GM12878 (cell line): Measurements from ENCODE around the gene MMP15. TPM values are rescaled to one million over a fixed set of nuclear protein-coding genes. Genes with fewer than 3 reads are reported as not detected.

ENCODE experiments used
- ATAC-seq: fragments of 200-7000 bp; cut with Tn5 transposase; 3 replicates; pipeline ENCODE4 v1.9.1; 2020; ENCODE audit warnings: mild to moderate bottlenecking, moderate library complexity
- BruUV-seq: library from RNA; stranded (reverse); fragments of 400-500 nt; replicated peaks from 2 replicates; lab custom pipeline; 2021; lab: Mats Ljungman, UMichigan
- CTCF ChIA-PET: fragments of 300-600 bp; sonication (Branson Sonifier 250); formaldehyde crosslinking; extraction: SDS; loops from one replicate; lab custom pipeline; 2021; ENCODE audit warnings: inconsistent platforms; lab: Yijun Ruan, JAX
- POLR2A ChIA-PET: fragments of 350-600 bp; formaldehyde crosslinking; extraction: SDS; loops from one replicate; lab custom pipeline; 2021; ENCODE audit warnings: inconsistent platforms; lab: Charles Lee
- RAD21 ChIA-PET: fragments of 300-600 bp; sonication (Branson Sonifier 250); formaldehyde crosslinking; loops from one replicate; lab custom pipeline; 2023; ENCODE audit warnings: antibody characterized with exemption; ENCODE audit not compliant: unreplicated experiment; lab: Charles Lee
- SMC1A ChIA-PET: fragments of 300-600 bp; sonication (Branson Sonifier 250); formaldehyde crosslinking; loops from one replicate; lab custom pipeline; 2023; ENCODE audit not compliant: unreplicated experiment, uncharacterized antibody; lab: Charles Lee
- DNase-seq: peaks from one replicate; pipeline ENCODE4 v3.0.0-alpha.2; 2011; ENCODE audit warnings: low read depth, low spot score
- FAIRE-seq: peaks from 3 replicates; lab custom pipeline; 2011; peaks lifted over from hg19 to GRCh38; lab: Jason Lieb, UNC
- H2AFZ ChIP-seq: 2 replicates; pipeline ENCODE4 v1.6.0; 2011; ENCODE audit warnings: low read depth, low read length, control low read depth; ENCODE audit not compliant: control insufficient read depth
- H3K27ac ChIP-seq: 2 replicates; pipeline ENCODE4 v1.5.1; 2011; ENCODE audit warnings: control low read depth; ENCODE audit not compliant: control insufficient read depth, insufficient read depth
- H3K27me3 ChIP-seq, 2 experiments: replicated peaks in 1 of 2; 2 replicates each; pipeline versions ENCODE4 v1.6.0 to v1.6.1; 2011; ENCODE audit warnings: low read length in 1 of 2; ENCODE audit not compliant: control insufficient read depth in 2 of 2, insufficient read depth in 2 of 2
- H3K36me3 ChIP-seq, 2 experiments: 2 replicates each; pipeline ENCODE4 v1.5.1; 2011; ENCODE audit warnings: low read length in 1 of 2; ENCODE audit not compliant: control insufficient read depth in 2 of 2, insufficient read depth in 2 of 2
- H3K4me1 ChIP-seq: 2 replicates; pipeline ENCODE4 v1.6.1; 2011; ENCODE audit warnings: mild to moderate bottlenecking, low read length, moderate library complexity, mixed read lengths; ENCODE audit not compliant: control insufficient read depth, insufficient read depth
- H3K4me2 ChIP-seq: 2 replicates; pipeline ENCODE4 v1.6.0; 2011; ENCODE audit warnings: control low read depth; ENCODE audit not compliant: control insufficient read depth, insufficient read depth
- H3K4me3 ChIP-seq: fragments of 200-600 bp; sonication (generic); 2 replicates; pipeline ENCODE4 v1.5.1; 2016
- H3K79me2 ChIP-seq: 2 replicates; pipeline ENCODE4 v1.6.0; 2011; ENCODE audit warnings: low read length; ENCODE audit not compliant: control insufficient read depth, insufficient read depth
- H3K9ac ChIP-seq: 2 replicates; pipeline ENCODE4 v1.8.0; 2011; ENCODE audit warnings: low read length, control low read depth, mixed read lengths; ENCODE audit not compliant: control insufficient read depth, insufficient read depth
- H3K9me3 ChIP-seq: replicated peaks from 3 replicates; pipeline ENCODE4 v1.5.1; 2011; ENCODE audit warnings: mild to moderate bottlenecking, low read length; ENCODE audit not compliant: control insufficient read depth, insufficient read depth
- H4K20me1 ChIP-seq: 2 replicates; pipeline ENCODE4 v1.6.0; 2011; ENCODE audit not compliant: control insufficient read depth, insufficient read depth
- GABPA ChIP-seq: IDR thresholded peaks from 2 replicates; pipeline ENCODE4 v1.6.1; 2014; ENCODE audit warnings: antibody characterized with exemption, low read depth, mild to moderate bottlenecking, inconsistent platforms
- KAT2A ChIP-seq: conservative IDR thresholded peaks from 2 replicates; pipeline ENCODE4 v1.6.1; 2011; ENCODE audit warnings: low read depth, low read length; ENCODE audit not compliant: control insufficient read depth
- MXI1 ChIP-seq: fragments of 150-350 bp; IDR thresholded peaks from 2 replicates; pipeline ENCODE4 v1.6.1; 2011; ENCODE audit warnings: low read depth, mild to moderate bottlenecking, inconsistent platforms, low read length, improper control_type of control experiment
- WGBS: methylation state at CpG from one replicate; pipeline ENCODE4 v1.1.6; 2016; ENCODE audit warnings: low lambda C conversion rate; ENCODE audit not compliant: insufficient replicate concordance, insufficient coverage; ENCODE audit errors: missing lambda C conversion rate; 5-methylcytosine and 5-hydroxymethylcytosine counted together
- in situ Hi-C: fragments of 300-500 bp; cut with MboI; formaldehyde crosslinking; loops from 9 replicates; pipeline ENCODE4 v1.14.3; 2018; ENCODE audit warnings: mixed read lengths
- intact Hi-C: fragments of 100-400 bp; cut with micrococcal nuclease; formaldehyde crosslinking; loops from one replicate; pipeline ENCODE4 v1.14.2; 2022; ENCODE audit not compliant: unreplicated experiment
- polyA plus RNA-seq, 11 experiments: library from polyadenylated mRNA; depleted of rRNA in 4 of 11; unstranded in 6 of 11; stranded (reverse) in 5 of 11; fragments of >200 nt; fragmentation: Nextera tagmentation in 4 of 11; fragmentation: Illumina TruSeq in 1 of 11; extraction: Ambion mirVana in 4 of 11; extraction: Trizol in 1 of 11; gene quantifications; 1 replicate in 1 of 11; 2 replicates in 10 of 11; pipeline versions ENCODE4 v1.2.1 to v1.2.3, GENCODE V29; 2011 to 2016; ENCODE audit warnings: inconsistent platforms in 2 of 11, missing spikeins in 2 of 11, low read depth in 1 of 11
- total RNA-seq, 4 experiments: library from RNA; depleted of rRNA in 3 of 4; stranded (reverse); fragments of >200 nt in 3 of 4; fragmentation: Illumina TruSeq in 1 of 4; extraction: Trizol in 1 of 4; gene quantifications; 2 replicates each; pipeline versions ENCODE4 v1.2.1 to v1.2.3, GENCODE V29; 2013 to 2021
- TF ChIP-seq, protein P1 (sequence below): fragments of 450-650 bp; IDR thresholded peaks from 2 replicates; pipeline ENCODE4 v1.6.1; 2017; ENCODE audit warnings: low read depth, mild to moderate bottlenecking, moderate library complexity
- TF ChIP-seq, protein P2 (sequence below): fragments of 450-650 bp; IDR thresholded peaks from 2 replicates; pipeline ENCODE4 v1.6.1; 2017; ENCODE audit warnings: mild to moderate bottlenecking, moderate library complexity

Gene MMP15
- total and polyA plus RNA-seq, 10 of the 15 experiments (the other 5 are each of a cell fraction or from before 2014, with no cell fraction given), result 0.08 to 0.56 (median 0.10) TPM; not detected in 7

DNA sequence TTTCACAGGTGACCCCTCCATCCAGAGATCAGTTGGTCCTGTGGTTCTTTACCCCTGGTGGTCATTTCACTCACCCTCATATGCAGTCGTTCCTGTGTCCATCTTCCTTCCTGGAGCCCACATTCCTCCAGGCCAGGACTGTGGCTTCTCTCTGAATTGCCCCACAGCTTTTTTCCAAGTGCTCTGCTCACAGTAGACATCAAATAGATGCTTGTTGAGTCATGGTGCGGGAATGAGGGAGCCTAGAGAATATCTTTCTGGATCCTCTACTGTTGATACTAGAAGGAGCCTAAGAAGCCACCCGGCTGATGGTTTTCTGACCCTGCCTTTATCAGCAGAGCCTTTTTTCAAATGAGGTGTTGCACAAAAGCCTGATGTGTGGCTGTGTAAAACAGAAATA is 13.9 kb upstream of the MMP15 start:
- ChIA-PET POLR2A (no interaction called here), SMC1A (no interaction called here), CTCF (no interaction called here), RAD21 (no interaction called here)
- intact Hi-C loops (no loop called here), in situ Hi-C loops (no loop called here)
- no peaks in the 10 kb centered on the region for H4K20me1 ChIP-seq
- H2AFZ ChIP-seq, result no peak overlapping the region
- no peaks in the 10 kb centered on the region; the same call in 2 of the 3 replicates for H3K9me3 ChIP-seq
- no peaks in the 10 kb centered on the region for H3K79me2 ChIP-seq
- ATAC-seq (no peak), DNase-seq (no peak), FAIRE-seq (no peak)
- no peak overlapping the region for H3K9ac ChIP-seq
- no peaks in the 10 kb centered on the region for H3K4me1 ChIP-seq
- BruUV-seq, result no TSS peak
- 85% methylated on average over 3 of the region's 3 CpGs for WGBS
- H3K4me2 ChIP-seq, result no peak overlapping the region
- no peaks in the 10 kb centered on the region for H3K27me3 ChIP-seq
- H3K27ac ChIP-seq, result no peak overlapping the region
- H3K36me3 ChIP-seq, result peaks cover 11 to 12% of the 10 kb centered on the region in 2 experiments; a peak in 3 of 4 replicates
- TF ChIP-seq GABPA (no peak), MXI1 (no peak), KAT2A (no peak)
- TF ChIP-seq, protein P1, sequence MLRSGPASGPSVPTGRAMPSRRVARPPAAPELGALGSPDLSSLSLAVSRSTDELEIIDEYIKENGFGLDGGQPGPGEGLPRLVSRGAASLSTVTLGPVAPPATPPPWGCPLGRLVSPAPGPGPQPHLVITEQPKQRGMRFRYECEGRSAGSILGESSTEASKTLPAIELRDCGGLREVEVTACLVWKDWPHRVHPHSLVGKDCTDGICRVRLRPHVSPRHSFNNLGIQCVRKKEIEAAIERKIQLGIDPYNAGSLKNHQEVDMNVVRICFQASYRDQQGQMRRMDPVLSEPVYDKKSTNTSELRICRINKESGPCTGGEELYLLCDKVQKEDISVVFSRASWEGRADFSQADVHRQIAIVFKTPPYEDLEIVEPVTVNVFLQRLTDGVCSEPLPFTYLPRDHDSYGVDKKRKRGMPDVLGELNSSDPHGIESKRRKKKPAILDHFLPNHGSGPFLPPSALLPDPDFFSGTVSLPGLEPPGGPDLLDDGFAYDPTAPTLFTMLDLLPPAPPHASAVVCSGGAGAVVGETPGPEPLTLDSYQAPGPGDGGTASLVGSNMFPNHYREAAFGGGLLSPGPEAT, result no peak
- TF ChIP-seq, protein P2, sequence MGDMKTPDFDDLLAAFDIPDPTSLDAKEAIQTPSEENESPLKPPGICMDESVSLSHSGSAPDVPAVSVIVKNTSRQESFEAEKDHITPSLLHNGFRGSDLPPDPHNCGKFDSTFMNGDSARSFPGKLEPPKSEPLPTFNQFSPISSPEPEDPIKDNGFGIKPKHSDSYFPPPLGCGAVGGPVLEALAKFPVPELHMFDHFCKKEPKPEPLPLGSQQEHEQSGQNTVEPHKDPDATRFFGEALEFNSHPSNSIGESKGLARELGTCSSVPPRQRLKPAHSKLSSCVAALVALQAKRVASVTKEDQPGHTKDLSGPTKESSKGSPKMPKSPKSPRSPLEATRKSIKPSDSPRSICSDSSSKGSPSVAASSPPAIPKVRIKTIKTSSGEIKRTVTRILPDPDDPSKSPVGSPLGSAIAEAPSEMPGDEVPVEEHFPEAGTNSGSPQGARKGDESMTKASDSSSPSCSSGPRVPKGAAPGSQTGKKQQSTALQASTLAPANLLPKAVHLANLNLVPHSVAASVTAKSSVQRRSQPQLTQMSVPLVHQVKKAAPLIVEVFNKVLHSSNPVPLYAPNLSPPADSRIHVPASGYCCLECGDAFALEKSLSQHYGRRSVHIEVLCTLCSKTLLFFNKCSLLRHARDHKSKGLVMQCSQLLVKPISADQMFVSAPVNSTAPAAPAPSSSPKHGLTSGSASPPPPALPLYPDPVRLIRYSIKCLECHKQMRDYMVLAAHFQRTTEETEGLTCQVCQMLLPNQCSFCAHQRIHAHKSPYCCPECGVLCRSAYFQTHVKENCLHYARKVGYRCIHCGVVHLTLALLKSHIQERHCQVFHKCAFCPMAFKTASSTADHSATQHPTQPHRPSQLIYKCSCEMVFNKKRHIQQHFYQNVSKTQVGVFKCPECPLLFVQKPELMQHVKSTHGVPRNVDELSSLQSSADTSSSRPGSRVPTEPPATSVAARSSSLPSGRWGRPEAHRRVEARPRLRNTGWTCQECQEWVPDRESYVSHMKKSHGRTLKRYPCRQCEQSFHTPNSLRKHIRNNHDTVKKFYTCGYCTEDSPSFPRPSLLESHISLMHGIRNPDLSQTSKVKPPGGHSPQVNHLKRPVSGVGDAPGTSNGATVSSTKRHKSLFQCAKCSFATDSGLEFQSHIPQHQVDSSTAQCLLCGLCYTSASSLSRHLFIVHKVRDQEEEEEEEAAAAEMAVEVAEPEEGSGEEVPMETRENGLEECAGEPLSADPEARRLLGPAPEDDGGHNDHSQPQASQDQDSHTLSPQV, result no peak
- no peak overlapping the region for H3K4me3 ChIP-seq
